Neural cell (in vitro differentiated cells): ENCODE measurements around the gene TULP4. TPM values are rescaled to one million over a fixed set of nuclear protein-coding genes. Genes with fewer than 3 reads are reported as not detected.

ENCODE experiments used
- H2AFZ ChIP-seq: fragments of 200-600, 300-800 bp; sonication (generic), shearing (Covaris generic); 2 replicates; pipeline ENCODE4 v1.6.0; 2014; ENCODE audit warnings: low read depth, mild to moderate bottlenecking, antibody characterized with exemption, low read length, moderate library complexity
- H3F3A ChIP-seq: fragments of 200-600 bp; shearing (Covaris generic); 2 replicates; pipeline ENCODE4 v1.6.1; 2016; ENCODE audit warnings: mild to moderate bottlenecking, moderate library complexity, mixed read lengths, antibody characterized with exemption, low read length; ENCODE audit not compliant: insufficient read depth, poor library complexity, severe bottlenecking
- H3K27ac ChIP-seq: fragments of 200-600, 300-800 bp; sonication (generic), shearing (Covaris generic); 2 replicates; pipeline ENCODE4 v1.5.1; 2014; ENCODE audit warnings: mild to moderate bottlenecking, low read length, moderate library complexity
- H3K27me3 ChIP-seq: fragments of 300-800, 200-600 bp; sonication (generic), shearing (Covaris generic); 2 replicates; pipeline ENCODE4 v1.6.0; 2014; ENCODE audit warnings: mild to moderate bottlenecking, low read depth, low read length, moderate library complexity; ENCODE audit not compliant: insufficient read depth
- H3K36me3 ChIP-seq: fragments of 300-800, 200-600 bp; sonication (generic), shearing (Covaris generic); 2 replicates; pipeline ENCODE4 v1.5.1; 2014; ENCODE audit warnings: mild to moderate bottlenecking, antibody characterized with exemption, low read length, moderate library complexity; ENCODE audit not compliant: insufficient read depth
- H3K4me2 ChIP-seq: fragments of 300-800, 200-600 bp; sonication (generic), shearing (Covaris generic); 2 replicates; pipeline ENCODE4 v1.6.0; 2014; ENCODE audit warnings: mild to moderate bottlenecking, low read length
- H3K4me3 ChIP-seq: fragments of 300-800, 200-600 bp; sonication (generic), shearing (Covaris generic); 2 replicates; pipeline ENCODE4 v1.5.1; 2014; ENCODE audit warnings: mild to moderate bottlenecking, low read length, moderate library complexity
- H3K79me2 ChIP-seq: fragments of 200-600 bp; shearing (Covaris generic); replicated peaks from 2 replicates; pipeline ENCODE4 v1.6.0; 2014; ENCODE audit warnings: mild to moderate bottlenecking, low read length, moderate library complexity; ENCODE audit not compliant: insufficient read depth
- H3K9ac ChIP-seq: fragments of 300-800, 200-600 bp; sonication (generic), shearing (Covaris generic); 2 replicates; pipeline ENCODE4 v1.6.1; 2016; ENCODE audit warnings: mild to moderate bottlenecking, low read length, mixed read lengths
- H3K9me2 ChIP-seq: fragments of 200-600 bp; shearing (Covaris generic); 2 replicates; pipeline ENCODE4 v1.6.1; 2016; ENCODE audit warnings: mild to moderate bottlenecking, low read length, mixed read lengths; ENCODE audit not compliant: insufficient read depth
- H3K9me3 ChIP-seq: fragments of 200-600, 300-800 bp; sonication (generic), shearing (Covaris generic); 2 replicates; pipeline ENCODE4 v1.6.1; 2016; ENCODE audit warnings: mild to moderate bottlenecking, mixed run types, low read length, moderate library complexity, mixed read lengths
- H4K20me1 ChIP-seq: fragments of 200-600 bp; shearing (Covaris generic); 2 replicates; pipeline ENCODE4 v1.6.1; 2016; ENCODE audit warnings: mild to moderate bottlenecking, mixed run types; ENCODE audit not compliant: insufficient read depth
- CTCF ChIP-seq: fragments of 450-650 bp; IDR thresholded peaks from 2 replicates; pipeline ENCODE4 v1.5.1; 2014; ENCODE audit warnings: antibody characterized with exemption, mild to moderate bottlenecking, moderate library complexity; ENCODE audit not compliant: poor library complexity, severe bottlenecking
- EP300 ChIP-seq: fragments of 450-650 bp; conservative IDR thresholded peaks from 2 replicates; pipeline ENCODE4 v1.6.1; 2014; ENCODE audit warnings: antibody characterized with exemption, mild to moderate bottlenecking, moderate library complexity; ENCODE audit not compliant: poor library complexity, severe bottlenecking
- EZH2 ChIP-seq: fragments of 200-600, 300-800 bp; shearing (Covaris generic), sonication (generic); IDR thresholded peaks from 2 replicates; pipeline ENCODE4 v1.6.1; 2014; ENCODE audit warnings: antibody characterized with exemption, low read length, borderline replicate concordance, mild to moderate bottlenecking; ENCODE audit not compliant: insufficient read depth, poor library complexity, severe bottlenecking
- MXI1 ChIP-seq: fragments of 450-650 bp; conservative IDR thresholded peaks from 2 replicates; pipeline ENCODE4 v1.6.1; 2014; ENCODE audit warnings: antibody characterized with exemption, mild to moderate bottlenecking; ENCODE audit not compliant: poor library complexity, severe bottlenecking
- POLR2AphosphoS5 ChIP-seq: IDR thresholded peaks from 2 replicates; pipeline ENCODE4 v1.6.1; 2012
- RAD21 ChIP-seq: fragments of 450-650 bp; conservative IDR thresholded peaks from 2 replicates; pipeline ENCODE4 v1.6.1; 2014; ENCODE audit warnings: antibody characterized with exemption, mild to moderate bottlenecking, moderate library complexity
- REST ChIP-seq: IDR thresholded peaks from 2 replicates; pipeline ENCODE4 v1.6.1; 2012; ENCODE audit warnings: borderline replicate concordance
- SMC3 ChIP-seq: fragments of 450-650 bp; conservative IDR thresholded peaks from 2 replicates; pipeline ENCODE4 v1.6.1; 2014; ENCODE audit warnings: antibody characterized with exemption, mild to moderate bottlenecking, moderate library complexity; ENCODE audit not compliant: poor library complexity
- TAF1 ChIP-seq: IDR thresholded peaks from 2 replicates; pipeline ENCODE4 v1.6.1; 2012; ENCODE audit warnings: low read depth
- polyA plus RNA-seq: library from polyadenylated mRNA; depleted of rRNA; stranded (reverse); fragments of >200 nt; gene quantifications from 2 replicates; pipeline ENCODE4 v1.2.3, GENCODE V29; 2014

The TULP4 gene
- polyA plus RNA-seq, 1 donor from 2014 or later = 30.6 TPM

GRCh38 chr6:158324136-158324535, 11.9 kb downstream of the TULP4 start:
- H3K9me3 ChIP-seq = no peaks in the 10 kb centered on the region
- H4K20me1 ChIP-seq = no peaks in the 10 kb centered on the region
- no peaks in the 10 kb centered on the region for H3K36me3 ChIP-seq
- H3K4me2 ChIP-seq = no peak overlapping the region
- no peak overlapping the region for H3K4me3 ChIP-seq
- H3K27me3 ChIP-seq = no peaks in the 10 kb centered on the region
- no peak overlapping the region for H2AFZ ChIP-seq
- no peak overlapping the region for H3K9ac ChIP-seq
- H3K9me2 ChIP-seq = no peaks in the 10 kb centered on the region
- peaks cover 62% of the 10 kb centered on the region for H3K79me2 ChIP-seq
- no peak overlapping the region for H3K27ac ChIP-seq
- TF ChIP-seq TAF1 (no peak), EP300 (no peak), SMC3 (no peak), MXI1 (no peak), REST (no peak), POLR2AphosphoS5 (no peak), RAD21 (no peak), CTCF (no peak), EZH2 (no peak)
- no peaks in the 10 kb centered on the region for H3F3A ChIP-seq

GRCh38 chr6:158327211-158327610, 14.9 kb downstream of the TULP4 start:
- Histone ChIP-seq H3K27ac (no peak overlapping the region), H3K79me2 (peaks cover 47% of the 10 kb centered on the region), H3K9me2 (no peaks in the 10 kb centered on the region), H3F3A (no peaks in the 10 kb centered on the region), H3K9me3 (no peaks in the 10 kb centered on the region), H3K36me3 (no peaks in the 10 kb centered on the region), H2AFZ (no peak overlapping the region), H3K27me3 (no peaks in the 10 kb centered on the region), H4K20me1 (no peaks in the 10 kb centered on the region), H3K9ac (no peak overlapping the region), H3K4me2 (no peak overlapping the region), H3K4me3 (no peak overlapping the region)
- no peak for TF ChIP-seq MXI1
- TF ChIP-seq EZH2 = no peak
- TF ChIP-seq TAF1 = no peak
- no peak for TF ChIP-seq POLR2AphosphoS5
- TF ChIP-seq EP300 = no peak
- no peak for TF ChIP-seq REST
- TF ChIP-seq RAD21 = no peak
- TF ChIP-seq SMC3 = no peak
- no peak for TF ChIP-seq CTCF
